GM19025 (cell line): Measurements from ENCODE around the gene MTHFD2.
"Not testable (repeated sequence)": the region's sequence is repeated elsewhere in the genome, so short reads cannot be mapped to it uniquely, and the experiment has no call there.

ENCODE experiments used
- ATAC-seq: cut with Tn5 transposase; IDR thresholded peaks from one replicate; pipeline ENCODE4 v1.9.1; 2021; ENCODE audit warnings: mild to moderate bottlenecking, low read depth, moderate library complexity; ENCODE audit not compliant: unreplicated experiment

MTHFD2 gene

DNA sequence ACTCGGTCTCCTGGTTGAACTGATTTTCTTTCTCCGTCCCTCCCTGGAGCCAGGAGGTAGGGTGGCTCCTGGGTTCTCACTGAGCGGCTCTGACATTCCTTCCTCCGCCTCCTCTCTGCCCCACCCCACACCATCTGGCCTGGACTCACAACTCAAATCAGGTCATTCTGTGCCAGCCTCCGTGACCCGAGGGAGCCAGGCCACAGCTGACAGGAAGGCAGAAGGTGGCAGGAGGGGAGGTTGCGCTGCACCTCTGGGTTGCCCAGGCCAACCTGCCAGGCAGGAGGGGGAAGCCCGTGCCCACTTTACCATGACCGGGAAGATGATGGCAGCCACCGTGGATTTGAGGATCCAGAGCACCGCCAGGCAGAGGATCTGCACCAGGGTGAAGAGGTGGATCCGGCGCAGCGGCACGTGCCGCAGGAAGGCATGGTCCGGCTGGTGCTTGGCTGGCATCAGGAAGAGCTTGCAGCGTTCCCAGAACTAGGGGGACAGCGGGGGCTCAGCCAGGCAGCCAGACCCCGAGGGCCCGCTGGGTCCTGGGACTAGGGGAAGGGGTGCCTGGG, 28.3 kb downstream of the MTHFD2 start:
- ATAC-seq: no peak

DNA sequence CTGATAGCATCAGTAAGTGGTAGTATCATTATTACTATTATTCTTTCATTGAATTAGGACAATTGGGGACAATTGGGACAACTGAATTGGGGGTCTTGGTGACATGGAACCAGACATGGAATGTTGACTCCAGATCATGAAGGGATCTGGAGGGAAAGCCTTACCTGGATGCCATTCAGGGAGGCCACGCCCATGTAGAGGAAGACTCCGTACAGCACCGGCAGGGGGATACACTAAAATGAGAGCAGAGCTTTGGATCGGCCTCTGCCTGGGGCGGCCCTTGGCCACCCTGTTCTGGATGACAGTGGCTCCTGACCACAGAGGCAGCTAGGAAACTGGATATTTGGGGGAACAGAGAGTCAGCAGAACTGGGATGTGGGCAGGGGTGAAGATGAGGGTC, 29.2 kb downstream of the MTHFD2 start:
- ATAC-seq: no peak

DNA sequence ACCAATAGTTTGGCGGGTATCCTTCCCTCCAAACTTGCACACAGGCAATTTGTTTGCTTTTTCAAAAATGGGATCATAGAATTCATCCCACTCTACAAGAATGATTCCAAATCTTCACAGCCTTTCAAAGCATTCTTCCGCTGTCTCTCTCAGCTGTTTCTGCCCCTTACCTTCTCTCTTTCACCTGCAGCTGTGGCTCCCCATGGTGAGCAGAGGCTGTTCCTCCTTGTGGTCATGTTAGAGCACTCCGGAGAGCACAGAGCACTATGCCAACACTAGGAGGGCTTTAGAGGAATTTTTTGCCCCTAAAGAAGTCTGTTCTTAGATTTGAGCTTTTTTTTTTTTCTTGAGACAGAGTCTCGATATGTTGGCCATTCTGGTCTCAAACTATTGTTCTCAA, 30.4 kb downstream of the MTHFD2 start:
- ATAC-seq: no peak

DNA sequence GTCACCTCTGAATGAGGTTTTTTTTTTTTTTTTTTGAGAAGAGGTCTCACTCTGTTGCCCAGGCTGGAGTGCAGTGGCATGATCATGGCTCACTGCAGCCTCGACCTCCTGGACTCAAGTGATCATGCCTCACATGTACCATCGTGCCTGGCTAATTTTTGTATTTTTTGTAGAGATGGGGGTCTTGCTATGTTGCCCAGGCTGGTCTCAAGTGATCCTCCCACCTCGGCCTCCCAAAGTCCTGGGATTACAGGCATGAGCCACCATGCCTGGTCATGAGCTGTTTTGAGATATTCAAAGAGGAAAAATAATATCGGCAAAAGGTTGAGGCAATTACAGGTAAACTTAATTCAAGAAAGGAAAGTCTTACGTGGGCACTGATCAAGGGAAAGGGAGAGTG, 31.4 kb downstream of the MTHFD2 start:
- not testable (repeated sequence) for ATAC-seq

DNA sequence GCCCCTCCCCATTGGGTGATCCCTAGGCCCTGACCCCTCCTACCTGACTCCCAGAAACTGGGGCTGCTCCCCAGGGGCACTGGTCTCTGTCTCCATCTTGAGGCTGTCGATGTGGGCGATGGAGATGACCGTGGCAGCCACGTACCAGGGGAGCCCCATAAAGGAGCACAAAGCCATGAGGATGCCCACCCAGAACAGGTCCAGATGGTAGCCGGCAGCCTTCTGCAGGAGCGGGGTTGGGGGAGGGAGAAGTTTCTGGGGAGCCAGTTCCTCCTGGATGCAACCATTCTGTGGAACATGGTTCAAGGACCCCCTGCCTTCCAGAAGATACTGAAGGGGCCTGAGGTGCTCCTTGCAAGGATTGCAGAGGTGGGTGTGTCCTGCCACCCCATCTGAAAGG, 34.0 kb downstream of the MTHFD2 start:
- no peak for ATAC-seq

DNA sequence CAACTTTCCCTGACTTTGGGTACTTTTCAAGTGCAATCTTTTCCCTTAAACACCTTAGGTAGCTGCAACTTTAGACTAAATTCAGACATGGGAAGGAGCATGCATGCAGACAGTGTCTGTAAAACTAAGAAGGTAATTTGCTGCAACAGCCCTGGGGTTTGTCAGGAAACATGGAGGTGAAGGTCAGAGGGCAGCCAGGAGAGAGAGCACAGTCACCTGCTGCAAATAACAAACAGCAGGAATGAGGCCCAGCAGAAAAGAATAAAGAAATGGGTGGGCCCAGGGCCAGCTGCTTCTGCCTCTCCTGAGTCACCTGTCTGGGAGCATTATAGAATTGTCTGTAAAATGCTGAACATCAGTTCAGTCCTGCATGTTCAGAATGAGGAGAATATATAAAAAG, 35.2 kb downstream of the MTHFD2 start:
- ATAC-seq: no peak

DNA sequence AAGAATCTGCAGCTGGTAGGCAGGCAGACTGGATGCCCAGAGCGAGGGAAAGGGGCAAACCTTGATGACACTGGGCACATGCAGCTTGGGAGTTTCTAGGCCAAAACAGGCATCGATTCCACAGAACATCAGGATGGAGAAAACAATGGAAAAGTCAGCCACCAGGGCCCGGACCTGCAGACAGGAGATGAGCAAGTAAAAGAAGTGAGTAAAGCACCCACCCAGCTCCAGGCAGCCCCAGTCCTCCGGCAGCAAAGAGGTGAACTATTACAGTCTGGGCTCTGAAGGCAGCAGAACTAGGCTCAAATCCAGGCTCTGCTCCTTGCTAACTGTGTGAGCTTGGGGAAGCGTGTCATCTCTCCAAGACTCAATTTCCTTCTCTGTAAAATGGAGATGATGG, 36.6 kb downstream of the MTHFD2 start:
- no peak for ATAC-seq

DNA sequence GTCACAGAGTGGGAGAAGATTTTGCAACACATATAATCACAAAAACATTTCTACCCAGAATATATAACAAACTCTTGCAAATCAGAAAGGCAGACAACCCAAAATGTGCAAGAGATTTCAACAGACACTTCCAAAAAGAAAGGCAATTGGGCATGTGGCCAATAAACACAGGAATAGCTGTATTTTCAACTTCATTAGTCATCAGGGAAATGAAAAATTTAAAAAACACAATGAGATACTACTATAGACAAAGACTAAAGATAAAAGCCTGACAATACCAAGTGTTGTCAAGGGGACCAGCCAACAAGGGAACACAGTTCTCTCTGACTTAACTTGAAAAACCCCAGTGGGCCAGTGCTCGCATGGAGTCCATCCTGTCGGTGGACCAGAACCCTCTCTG, 40.5 kb downstream of the MTHFD2 start:
- ATAC-seq: no peak

DNA sequence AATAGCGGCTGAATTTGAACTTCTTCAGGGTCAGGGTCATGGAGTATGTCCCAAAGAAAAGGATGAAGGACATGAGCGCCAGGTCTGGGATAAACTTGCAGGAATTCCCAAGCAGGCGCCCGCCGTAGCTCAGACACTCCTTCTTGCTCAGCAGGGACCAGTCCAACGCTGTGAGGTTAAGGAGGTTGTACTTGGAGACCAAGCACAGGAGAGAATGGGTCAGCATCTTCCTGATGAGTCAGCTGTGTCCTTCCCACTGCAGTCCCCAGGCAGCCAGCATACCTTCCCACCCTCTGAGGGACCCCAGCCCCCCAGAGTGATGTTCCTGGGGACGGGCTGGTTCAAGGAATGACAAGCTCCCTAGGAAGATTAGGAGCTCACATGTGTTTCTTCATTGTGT, 40.9 kb downstream of the MTHFD2 start:
- no peak for ATAC-seq

DNA sequence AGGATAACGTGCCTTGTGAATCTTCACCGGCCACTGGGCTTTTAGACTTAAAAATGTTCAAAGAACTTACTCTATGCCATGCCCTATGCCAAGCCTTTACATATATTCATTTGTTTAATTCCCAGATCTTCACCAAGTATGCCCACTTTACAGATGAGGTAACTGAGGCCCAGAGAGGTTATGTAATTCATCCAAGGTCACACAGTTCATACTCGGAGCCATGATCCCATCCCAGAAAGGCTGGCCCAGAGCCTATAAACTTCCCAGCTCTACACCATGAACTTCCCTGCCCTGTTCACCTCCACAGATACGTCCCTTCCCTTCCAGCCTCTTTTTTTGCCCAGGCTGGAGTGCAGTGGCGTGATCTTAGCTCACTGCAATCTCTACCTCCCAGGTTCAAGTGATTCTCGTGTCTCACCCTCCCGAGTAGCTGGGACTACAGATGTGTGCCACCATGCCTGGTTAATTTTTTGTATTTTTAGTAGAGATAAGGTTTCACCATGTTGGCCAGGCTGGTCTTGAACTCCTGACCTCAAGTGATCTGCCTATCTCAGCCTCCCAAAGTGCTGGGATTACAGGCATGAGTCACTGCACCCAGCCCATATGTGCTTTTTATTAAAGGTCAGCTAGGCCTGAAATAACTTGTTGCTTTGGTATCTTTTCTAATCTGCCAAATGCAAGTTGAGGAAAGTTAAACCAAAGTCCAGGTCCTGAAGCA, 44.1 kb downstream of the MTHFD2 start:
- no peak for ATAC-seq

DNA sequence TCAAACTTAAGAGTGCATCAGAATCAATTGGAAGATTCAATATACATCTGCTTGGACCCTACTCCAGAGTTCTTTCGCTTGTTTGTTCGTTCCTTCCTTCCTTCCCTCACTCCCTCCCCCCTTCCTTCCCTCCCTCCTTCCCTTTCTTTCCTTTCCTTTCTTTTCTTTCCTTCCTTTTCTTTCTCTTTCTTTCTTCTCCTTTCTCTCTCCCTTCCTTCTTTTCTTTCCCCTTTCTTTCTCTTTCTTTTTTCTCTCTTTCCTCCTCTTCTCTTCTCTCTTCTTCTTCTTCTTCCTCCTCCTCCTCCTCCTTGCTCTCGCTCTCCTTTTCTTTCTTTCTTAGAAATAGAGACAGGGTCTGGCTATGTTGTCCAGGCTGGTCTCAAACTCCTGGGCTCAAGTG, 45.9 kb downstream of the MTHFD2 start:
- ATAC-seq: no peak

DNA sequence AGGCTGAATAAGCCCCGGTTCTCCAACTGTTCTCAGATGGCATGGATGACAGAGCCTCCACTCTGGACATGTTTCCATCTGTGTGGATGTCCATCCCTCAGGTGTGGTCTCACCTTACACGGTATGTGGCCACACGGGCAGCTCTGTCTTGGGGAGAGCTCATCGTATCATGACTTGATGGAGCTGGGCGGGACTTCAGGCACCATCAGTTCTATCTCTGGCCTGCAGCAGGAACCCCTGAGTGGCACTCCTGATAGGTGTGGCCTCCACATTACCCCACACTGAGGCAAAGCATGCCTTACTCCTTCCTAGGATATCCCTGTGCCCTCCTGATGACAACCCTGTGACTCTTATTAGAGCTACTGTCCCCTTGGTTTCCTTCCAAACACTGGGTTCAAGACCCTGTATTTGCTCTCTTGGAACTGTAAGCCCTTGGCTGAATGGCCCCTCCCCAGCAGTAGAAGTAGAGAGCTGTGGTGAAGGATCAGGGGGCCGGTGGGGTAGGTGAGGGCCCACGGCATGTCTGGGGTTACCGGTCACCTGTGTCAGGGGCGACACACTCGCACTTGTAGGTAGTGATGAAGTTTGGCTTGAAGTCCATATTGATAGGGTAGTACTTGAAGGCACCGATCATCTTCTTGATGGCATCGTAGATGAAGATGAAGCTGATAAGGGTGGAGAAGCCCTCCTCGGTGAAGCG, 48.2 kb downstream of the MTHFD2 start:
- no peak for ATAC-seq

DNA sequence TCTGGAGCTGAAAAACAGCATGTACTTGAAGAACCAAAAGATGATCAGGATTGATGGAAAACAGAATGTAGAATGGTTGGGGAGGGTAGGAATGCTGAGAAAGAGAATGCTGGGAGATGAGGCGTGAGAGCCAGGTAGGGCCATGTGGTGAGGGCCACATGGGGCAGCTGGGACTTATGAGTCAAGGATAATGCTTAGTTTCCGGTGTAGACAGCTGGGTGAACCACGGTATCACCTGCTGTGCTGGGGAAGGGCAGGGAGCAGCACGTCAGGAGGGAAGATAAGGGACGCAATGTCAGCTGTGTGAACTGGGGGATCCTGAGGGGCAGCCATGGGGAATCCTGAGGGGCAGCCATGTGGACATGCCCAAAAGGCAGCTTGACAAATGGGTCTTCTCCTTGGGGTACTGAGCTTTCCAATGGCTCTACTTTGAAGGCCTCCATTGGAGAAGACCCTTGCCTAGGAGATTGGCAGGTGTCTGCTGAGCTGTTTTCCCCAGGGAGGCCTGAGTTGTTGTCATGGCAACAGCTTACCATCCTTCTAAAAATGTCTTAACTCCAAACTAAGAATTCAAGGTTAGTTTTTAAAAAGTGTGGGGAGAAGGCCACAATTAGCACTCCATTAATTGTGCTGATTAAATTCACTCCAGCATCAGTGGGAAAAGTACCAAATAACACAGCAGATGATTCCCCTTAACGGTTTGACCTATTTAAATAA, 51.1 kb downstream of the MTHFD2 start:
- no peak for ATAC-seq

DNA sequence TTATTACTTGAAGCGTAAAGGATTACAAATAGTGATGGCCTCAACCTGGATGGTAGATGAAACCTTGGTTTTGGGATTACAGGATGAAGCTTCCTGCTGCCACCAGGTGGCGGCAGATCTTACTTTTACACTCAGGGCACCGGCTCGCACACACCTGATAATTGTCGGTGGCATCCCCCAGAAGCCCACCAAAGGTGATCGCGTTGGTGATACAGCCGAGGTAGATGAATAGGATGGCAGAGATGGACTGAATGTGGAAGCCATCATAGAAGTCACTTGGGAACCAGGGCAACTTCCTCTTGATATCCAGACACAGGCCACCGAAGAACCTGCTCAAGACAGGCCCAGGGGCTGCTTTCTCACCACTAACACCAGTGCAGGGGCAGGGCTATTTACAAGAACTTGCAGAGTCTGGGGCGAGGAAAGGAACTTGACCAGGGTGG, 51.8 kb downstream of the MTHFD2 start:
- no peak for ATAC-seq

DNA sequence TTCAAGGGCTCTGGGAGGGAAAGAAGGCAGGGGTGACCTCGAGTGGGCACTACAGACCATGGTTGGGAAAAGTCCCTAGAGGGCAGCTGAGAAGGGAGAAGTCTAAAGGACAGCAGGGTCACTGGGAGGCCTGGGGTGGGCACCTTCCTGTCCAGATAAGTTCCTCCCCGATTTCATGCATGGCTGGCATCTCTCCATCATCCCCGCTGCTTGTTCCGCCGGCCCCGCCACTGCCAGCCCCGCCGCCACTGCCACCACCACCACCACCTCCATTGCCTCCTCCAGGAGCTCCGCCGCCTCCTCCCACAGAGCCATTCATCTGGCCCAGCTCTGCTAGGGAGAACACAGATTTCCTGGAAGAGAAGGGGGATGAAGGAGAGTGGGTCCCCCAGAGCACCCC, 53.6 kb downstream of the MTHFD2 start:
- no peak for ATAC-seq

DNA sequence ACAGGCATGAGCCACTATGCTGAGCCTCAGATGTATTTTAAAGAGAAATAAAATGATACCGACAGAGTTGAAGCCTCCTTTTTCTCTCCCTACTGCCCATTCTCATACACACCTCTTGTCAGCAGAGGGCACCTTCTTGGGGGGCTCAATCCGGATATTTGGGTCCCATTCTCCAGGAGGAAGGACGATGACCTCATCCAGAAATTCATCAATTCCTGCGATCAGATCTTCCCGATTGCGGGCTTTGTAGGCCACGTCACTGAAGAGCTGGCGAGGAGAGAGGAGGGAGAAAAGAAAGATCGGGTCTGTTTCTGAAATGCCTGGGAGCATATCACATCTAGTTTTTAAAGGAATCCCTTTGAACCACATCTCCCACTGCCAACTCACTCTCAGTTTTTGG, 54.4 kb downstream of the MTHFD2 start:
- ATAC-seq: no peak

DNA sequence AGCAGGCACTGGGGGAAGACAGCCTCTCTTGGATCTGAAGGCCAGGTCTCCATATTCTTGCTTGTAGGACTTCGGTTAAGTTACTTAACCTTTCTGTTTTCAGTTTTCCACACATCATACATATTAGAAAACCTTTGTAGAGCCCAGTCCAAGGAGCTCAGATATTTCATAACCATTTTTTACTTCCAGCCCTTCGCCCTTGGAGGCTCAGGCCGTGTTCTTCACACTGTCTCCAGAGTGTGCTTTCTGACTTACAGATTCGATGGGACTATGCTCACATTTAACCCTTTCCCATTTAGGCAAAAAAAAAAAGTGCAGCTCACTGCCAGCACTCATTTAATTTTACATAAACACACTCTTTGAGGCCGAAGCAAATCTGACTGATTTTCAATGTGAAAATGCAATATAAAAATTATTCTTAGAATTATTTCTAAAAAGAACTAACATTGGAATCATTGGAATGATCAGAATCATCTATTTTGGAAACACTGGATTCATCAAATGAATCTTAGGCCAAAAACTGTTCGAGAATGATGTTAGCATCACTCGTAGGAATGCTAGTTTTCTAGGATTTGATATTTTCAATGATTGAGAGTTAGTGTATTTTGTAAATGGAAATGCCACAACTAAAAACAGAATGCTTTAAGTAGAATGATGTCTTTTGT, 55.0 kb downstream of the MTHFD2 start:
- ATAC-seq: no peak

DNA sequence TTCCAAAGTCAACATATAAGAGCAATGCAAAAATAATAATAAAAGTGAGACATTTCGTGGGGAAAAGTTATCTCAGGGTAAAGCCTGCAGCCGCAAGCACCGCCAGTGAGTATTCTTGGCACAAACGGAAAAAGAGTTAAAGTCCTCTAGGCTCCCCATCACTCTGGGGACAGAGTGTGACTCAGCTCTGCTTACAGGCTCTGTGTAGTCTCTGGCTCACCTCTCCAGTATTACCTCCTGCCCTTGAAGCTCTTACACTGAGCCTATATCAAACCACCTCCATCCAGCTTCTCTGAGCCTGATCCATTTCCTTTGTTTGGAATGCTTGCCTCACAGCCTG, 55.5 kb downstream of the MTHFD2 start:
- no peak for ATAC-seq

DNA sequence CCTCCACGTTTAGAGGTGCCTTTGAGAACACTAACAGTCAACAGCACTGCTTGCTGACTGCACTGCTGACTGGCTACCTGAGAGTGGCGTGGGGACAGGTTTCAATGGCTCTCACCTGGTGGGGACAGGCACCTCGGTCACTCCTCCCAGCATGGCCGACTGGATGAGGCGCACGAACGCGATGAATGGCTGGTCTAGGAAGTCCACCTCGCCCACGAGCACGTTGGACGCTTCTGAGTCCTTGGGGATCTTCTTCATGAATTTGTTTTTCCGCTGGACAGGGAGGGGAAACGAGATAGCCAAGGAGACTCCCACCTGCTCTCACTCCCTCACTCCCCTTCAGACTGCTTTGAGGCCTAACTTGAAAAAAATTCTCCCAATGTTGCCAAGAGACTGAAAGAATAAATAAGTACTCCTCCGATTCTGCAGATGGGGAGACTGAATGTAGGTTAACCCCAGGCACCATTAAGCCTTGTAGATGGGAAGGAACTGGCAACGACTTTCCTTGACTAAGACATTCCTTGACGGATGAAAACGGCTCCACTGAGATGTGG, 57.3 kb downstream of the MTHFD2 start:
- ATAC-seq: no peak

DNA sequence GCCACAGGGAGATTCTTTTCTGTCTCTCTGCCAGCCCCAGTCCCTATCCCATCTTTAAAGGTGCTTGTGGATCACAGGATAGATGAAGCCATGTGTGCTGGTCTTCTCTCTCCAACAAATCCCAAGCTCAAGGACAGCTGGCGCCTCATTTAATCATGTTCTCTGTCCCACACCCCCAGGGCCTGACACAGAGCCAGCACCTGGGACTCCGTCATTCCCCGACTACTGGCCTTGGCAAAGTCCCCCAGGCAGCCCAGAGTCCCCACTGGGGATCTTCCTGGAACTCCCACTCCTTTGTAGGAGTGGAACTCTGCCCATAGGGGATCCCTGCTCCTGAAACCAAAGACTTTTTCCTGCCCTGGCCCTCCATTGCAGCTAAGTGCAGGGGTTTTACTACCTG, 60.8 kb downstream of the MTHFD2 start:
- no peak for ATAC-seq

DNA sequence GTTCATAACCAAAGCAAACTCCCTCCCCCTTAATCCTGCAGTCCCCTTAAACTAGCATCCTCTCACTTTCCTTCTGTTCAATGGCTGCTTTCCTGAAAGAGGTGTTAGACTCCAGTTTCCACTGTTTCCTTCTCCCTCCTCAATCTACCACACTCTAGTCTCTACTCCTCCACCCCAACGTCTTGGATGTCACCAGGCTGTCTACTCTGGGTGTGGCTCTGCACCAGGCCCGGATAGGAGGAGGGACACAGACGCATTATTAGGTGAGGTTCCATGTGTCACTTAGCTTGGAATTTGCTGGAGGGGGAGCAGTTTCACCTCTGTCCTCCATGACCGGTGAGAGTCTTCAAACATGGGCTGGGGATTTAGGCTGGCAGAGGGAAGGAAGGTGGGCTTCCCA, 61.3 kb downstream of the MTHFD2 start:
- ATAC-seq: no peak
